HTR-8/SVneo (cell line): ENCODE data around the gene CORO2B.

Experiments
- DNase-seq: peaks from one replicate; pipeline ENCODE4 v3.0.0; 2011; ENCODE audit warnings: low spot score, mixed read lengths; ENCODE audit not compliant: insufficient read length
- FAIRE-seq: peaks from 2 replicates; lab custom pipeline; 2011; peaks lifted over from hg19 to GRCh38; lab: Jason Lieb, UNC

Gene CORO2B

GRCh38 chr15:68601206-68602197 lies 22.7 kb downstream of the CORO2B start:
- DNase-seq: no peak
- peak; percentile 13 for FAIRE-seq

GRCh38 chr15:68602459-68603215 lies 23.8 kb downstream of the CORO2B start:
- no peak for DNase-seq
- peak; percentile 36 for FAIRE-seq

- no peak for FAIRE-seq
- DNase-seq: no peak
Observed at GRCh38 chr15:68603216-68603595, 24.4 kb downstream of the CORO2B start.

GRCh38 chr15:68603951-68604350 lies 25.2 kb downstream of the CORO2B start:
- no peak for FAIRE-seq

GRCh38 chr15:68604840-68605478 lies 26.2 kb downstream of the CORO2B start:
- FAIRE-seq (peak; percentile 80), DNase-seq (peak; percentile 82)

More at GRCh38 chr15:68603951-68604350, 25.2 kb downstream of the CORO2B start:
- DNase-seq: no peak

GRCh38 chr15:68606375-68606774 lies 27.6 kb downstream of the CORO2B start:
- no peak for FAIRE-seq

GRCh38 chr15:68608206-68608843 lies 29.5 kb downstream of the CORO2B start:
- FAIRE-seq (no peak), DNase-seq (no peak)

More at GRCh38 chr15:68606375-68606774, 27.6 kb downstream of the CORO2B start:
- no peak for DNase-seq

- no peak for FAIRE-seq
- DNase-seq: no peak
Observed at GRCh38 chr15:68608844-68609232, 30.0 kb downstream of the CORO2B start.

- DNase-seq: no peak
- FAIRE-seq: peak; percentile 26
Observed at GRCh38 chr15:68609629-68610028, 30.8 kb downstream of the CORO2B start.

- no peak for DNase-seq
Observed at GRCh38 chr15:68610825-68611224, 32.0 kb downstream of the CORO2B start.

GRCh38 chr15:68612503-68612902 lies 33.7 kb downstream of the CORO2B start:
- no peak for DNase-seq
- peak; percentile 62 for FAIRE-seq

More at GRCh38 chr15:68610825-68611224, 32.0 kb downstream of the CORO2B start:
- no peak for FAIRE-seq

GRCh38 chr15:68612979-68613740 lies 34.4 kb downstream of the CORO2B start:
- no peak for FAIRE-seq
- no peak for DNase-seq

- no peak for FAIRE-seq
- DNase-seq: no peak
Observed at GRCh38 chr15:68614286-68615035, 35.7 kb downstream of the CORO2B start.

- FAIRE-seq (no peak), DNase-seq (no peak)
Observed at GRCh38 chr15:68615301-68615700, 36.5 kb downstream of the CORO2B start.

- no peak for FAIRE-seq
- no peak for DNase-seq
Observed at GRCh38 chr15:68615811-68616210, 37.0 kb downstream of the CORO2B start.

- no peak for FAIRE-seq
Observed at GRCh38 chr15:68616397-68616796, 37.6 kb downstream of the CORO2B start.

GRCh38 chr15:68617001-68617400 lies 38.2 kb downstream of the CORO2B start:
- FAIRE-seq (no peak), DNase-seq (no peak)

More at GRCh38 chr15:68616397-68616796, 37.6 kb downstream of the CORO2B start:
- no peak for DNase-seq

GRCh38 chr15:68617777-68618176 lies 39.0 kb downstream of the CORO2B start:
- no peak for FAIRE-seq
- no peak for DNase-seq
